LHCN-M2 (cell line): ENCODE measurements around the gene PDCD11. TPM values are rescaled to one million over a fixed set of nuclear protein-coding genes. Genes with fewer than 3 reads are reported as not detected.
A peak's percentile ranks its signal among the peaks of the same experiment; 100 is the strongest.

Experiments
- DNase-seq: peaks from one replicate; pipeline ENCODE4 v3.0.0-alpha.2; 2012; ENCODE audit warnings: low read depth
- total RNA-seq: library from RNA; depleted of rRNA; stranded (reverse); fragments of >200 nt; gene quantifications from 2 replicates; pipeline ENCODE4 v1.2.3, GENCODE V29; 2014

PDCD11 gene
- total RNA-seq, 1 experiment from 2014 or later: 37.3 TPM

GRCh38 chr10:103451091-103451813 lies 54.8 kb downstream of the PDCD11 start:
- peak; percentile 55 for DNase-seq

DNA sequence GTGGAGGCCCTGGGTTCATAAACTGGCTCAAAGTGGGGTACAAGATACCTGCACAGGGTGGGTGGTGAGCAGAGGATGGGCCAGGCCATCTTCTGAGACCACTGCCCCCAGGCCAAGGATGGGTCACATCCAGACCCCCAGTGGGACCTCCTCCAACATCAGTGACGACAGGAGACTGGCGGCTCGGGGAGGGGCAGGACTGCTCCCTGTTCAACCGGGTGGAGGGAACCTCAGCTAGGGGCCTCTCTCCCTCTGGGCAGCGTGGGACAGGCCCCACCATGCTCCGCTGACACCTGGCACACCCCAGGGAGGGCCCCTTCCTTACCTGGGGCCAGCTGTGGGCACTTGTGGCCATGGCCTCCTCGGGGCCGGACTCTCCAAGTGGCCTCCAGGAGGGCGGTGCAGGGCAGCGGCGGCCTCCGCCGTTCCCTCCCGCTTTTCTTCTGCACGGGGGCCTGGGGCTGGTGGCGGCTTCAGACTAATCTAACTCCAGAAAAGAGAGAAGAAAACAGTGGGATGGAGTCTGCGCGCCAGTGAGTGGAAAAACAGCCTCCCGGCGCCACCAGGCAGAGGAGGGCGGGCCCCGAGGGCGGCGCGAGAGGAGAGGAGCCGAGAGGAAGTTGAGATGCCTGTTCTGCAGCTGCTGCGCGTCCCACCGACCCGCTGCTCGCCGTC lies 55.5 kb downstream of the PDCD11 start, which contains the start of gene CALHM2:
Gene CALHM2 (minus strand): TSS at position 540 of the 675 bp plus-strand sequence. CDS start 2,429 bp downstream, outside the sequence.
- peak; percentile 66 for DNase-seq

DNA sequence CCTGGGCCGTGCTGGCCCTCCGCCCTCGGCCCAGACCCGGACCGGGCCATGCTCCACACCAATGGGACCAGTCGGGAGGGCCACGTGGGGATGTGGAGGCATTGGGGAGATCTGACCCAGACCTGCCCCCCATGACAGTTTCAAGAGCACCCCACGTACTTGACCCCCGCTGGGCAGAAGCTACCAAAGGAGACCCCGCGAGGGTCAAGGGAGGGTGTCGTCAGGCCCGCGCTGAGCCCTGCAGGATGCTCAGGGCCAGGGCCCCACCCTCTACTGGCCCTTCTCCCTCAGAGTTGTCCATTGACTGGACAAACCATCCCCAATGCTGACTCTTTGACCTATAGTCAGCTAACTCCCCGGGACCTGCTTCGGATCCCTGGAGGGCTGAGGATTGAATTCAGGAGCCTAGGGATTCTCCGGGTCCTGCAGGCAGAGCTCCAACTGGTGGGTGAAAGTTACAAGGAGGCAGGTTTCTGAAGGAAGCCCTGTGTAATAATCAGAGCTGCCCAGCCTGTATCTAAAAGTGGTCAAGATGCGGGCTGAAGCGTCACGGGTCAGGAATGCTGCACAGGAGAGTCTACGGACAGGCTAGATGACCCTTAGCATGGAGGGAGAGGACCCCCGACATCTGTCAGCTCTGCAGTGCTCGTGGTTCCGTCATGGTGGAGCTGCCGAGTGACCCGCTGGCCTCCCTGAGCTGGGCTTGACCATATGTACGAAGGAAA lies 56.2 kb downstream of the PDCD11 start:
- DNase-seq: peak; percentile 44

DNA sequence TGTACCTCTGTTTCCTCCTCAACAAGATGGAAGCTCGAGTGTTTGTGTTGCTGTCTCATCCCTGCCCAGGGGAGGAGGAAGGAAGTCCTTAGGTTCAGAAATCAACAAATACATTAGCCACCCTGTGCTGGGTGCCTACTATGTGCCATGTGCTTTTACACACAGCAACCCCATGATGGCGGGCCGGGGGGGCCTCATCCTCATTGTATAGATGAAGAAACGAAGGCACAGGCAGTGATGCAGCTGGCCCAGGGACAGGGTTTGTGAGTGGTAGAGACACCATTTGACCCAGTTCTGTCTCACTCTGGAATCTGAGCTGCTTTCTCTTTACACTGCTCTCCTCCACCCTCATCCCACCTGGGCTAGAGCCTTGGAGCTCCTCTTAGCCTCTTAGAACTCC lies 57.6 kb downstream of the PDCD11 start:
- DNase-seq: no peak

- no peak for DNase-seq
Observed at GRCh38 chr10:103455235-103455634, 58.8 kb downstream of the PDCD11 start.

DNA sequence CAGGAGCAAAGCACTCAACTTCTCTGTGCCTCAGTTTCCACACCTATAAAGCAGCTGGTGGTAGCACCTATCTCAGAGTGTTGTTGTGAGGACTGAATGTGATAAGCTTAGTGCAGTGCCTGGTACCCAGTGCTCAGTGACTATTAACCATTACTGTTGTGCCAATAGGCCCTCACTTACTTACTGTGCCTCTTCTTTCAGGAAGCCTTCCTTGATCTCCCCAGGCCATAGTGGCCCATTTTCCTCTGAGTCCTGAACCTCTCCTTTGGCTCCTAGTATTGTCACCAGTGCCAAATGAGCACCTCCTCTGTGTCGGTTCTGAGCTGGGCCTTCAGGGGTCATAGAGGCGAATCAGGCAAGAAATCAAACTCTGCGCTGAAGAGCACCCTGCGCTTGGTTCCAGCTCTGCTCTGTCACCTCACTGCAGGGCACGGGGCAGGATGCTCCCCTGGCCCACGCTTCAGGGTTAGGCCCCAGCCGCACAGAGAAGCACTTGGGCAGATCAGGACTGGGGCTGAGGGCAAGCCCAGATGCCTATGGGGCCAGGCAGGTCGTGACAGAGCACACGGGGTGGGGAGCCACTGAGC lies 59.7 kb downstream of the PDCD11 start:
- DNase-seq: no peak

GRCh38 chr10:103457176-103457712 lies 60.8 kb downstream of the PDCD11 start:
- DNase-seq: no peak

GRCh38 chr10:103457896-103458583 lies 61.6 kb downstream of the PDCD11 start:
- no peak for DNase-seq

- no peak for DNase-seq
Observed at GRCh38 chr10:103458720-103459119, 62.3 kb downstream of the PDCD11 start, which contains the start of gene CALHM1. Gene CALHM1 (minus strand): TSS chr10:103458900. CDS start chr10:103458751, 149 bp downstream.

DNA sequence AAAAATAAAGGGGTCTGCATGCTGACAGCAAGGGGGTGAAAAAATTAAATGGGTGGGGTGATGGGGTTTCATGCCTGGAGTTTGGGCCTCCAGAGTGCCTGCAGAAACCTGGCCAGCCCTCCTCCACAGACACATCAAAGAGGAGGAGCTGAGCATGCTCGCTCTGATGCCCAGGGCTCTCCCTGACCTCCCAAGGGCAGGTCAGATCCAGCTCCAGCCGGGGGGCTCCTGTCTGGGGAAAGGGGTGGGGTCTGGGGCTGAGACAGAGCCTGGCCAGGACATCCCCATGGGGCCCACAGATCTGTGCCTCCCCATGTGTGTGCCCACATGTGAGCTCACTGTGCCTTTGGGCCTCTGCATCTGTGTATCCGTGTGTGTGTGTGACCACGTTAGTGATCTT lies 63.2 kb downstream of the PDCD11 start:
- DNase-seq: no peak

DNA sequence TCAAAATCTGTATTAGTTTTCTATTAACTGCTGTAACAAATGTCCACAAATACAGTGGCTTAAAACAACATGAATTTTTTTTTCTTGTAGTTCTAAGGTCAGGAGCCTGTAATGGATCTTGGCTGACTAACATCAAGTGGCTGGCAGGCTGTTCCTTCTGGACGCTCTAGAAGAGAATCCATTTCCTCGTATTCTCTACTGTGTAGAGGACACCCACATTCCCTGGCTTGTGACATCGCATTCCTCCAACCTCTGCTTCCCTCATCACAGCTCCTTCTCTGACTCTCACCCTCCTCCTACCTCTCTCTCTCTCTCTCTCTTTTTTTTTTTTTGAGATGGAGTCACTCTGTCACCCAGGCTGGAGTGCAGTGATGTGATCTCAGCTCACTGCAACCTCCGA lies 67.1 kb downstream of the PDCD11 start:
- no peak for DNase-seq

GRCh38 chr10:103465411-103466179 lies 69.2 kb downstream of the PDCD11 start:
- DNase-seq: no peak

DNA sequence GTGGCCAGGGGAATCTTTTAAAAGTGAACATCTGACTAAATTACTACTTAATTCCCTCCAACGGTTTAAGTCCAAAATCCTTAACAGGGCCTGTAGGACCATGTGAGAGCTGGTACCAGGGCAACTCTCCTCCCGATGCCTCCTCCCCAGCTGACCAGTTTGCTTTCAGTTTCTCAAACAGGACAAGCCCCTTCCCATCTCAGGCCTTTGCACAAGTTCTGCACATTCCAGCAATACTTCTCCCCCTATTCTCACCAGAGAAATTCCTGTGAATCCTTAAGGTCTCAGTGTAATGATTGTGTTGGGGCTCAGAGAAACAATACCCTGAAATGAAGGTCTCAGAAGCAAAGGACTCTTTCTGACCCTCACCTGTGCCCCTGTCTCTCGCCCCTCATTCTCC lies 70.3 kb downstream of the PDCD11 start:
- no peak for DNase-seq

GRCh38 chr10:103467406-103467805 lies 71.0 kb downstream of the PDCD11 start:
- no peak for DNase-seq

GRCh38 chr10:103469201-103469600 lies 72.8 kb downstream of the PDCD11 start:
- no peak for DNase-seq

DNA sequence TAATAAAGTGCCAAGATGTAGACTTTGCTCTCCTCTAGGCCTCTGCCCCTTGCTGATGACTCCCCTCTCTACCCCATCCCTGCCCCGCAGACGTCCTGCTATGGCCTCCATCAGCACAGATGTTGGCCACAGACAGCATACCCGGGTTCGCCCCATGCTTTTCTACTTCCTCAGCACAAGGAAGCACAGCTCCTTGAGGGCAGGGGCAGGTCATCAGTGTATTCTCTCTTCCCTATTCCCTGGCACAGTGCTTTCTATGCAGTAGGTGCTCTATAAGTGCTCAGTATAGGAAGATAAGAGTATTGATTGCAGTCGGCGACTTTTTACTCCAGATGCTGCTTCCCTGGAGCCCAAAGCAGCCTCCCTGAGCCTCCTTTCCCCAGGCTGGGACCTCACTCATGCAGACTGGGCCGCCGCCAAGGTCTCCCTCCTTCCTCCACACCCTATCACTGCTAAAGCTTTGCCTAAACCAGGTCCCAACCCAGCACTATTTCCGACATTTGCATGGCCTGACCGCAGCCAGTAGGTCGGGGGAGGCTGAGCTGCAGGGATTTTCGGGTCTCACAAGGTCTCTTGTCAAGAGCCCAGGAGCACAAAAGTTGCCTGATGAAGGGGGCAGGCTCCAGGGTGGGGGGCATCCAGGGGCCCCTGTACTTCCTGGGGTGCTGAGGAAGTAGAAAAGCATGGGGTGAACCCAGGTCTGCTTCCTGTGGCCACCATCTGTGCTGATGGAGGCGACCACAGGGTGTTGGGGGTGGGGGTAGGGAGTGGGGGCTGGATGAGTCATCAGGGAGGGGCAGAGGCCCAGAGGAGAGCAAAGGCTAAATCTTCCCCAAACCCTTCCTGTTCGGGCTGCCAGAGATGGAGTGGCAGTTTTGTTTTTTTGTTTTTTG lies 74.6 kb downstream of the PDCD11 start:
- peak; percentile 24 for DNase-seq

- DNase-seq: no peak
Observed at GRCh38 chr10:103472005-103472404, 75.6 kb downstream of the PDCD11 start.

GRCh38 chr10:103473261-103473671 lies 76.8 kb downstream of the PDCD11 start:
- no peak for DNase-seq

- DNase-seq: no peak
Observed at GRCh38 chr10:103474077-103474476, 77.7 kb downstream of the PDCD11 start.
